WI38 (cell line): Measurements from ENCODE around the gene ZBED1.

Experiments used
- H3K4me3 ChIP-seq: 2 replicates; pipeline ENCODE4 v1.5.1; 2011; ENCODE audit warnings: low read depth, mild to moderate bottlenecking, control low read depth, low read length
- CTCF ChIP-seq: IDR thresholded peaks from 2 replicates; pipeline ENCODE4 v1.5.1; 2012; ENCODE audit warnings: low read depth, mild to moderate bottlenecking, control low read depth, low read length

ZBED1 gene

GRCh38 chrX:2516623-2517022 is 15.8 kb upstream of the ZBED1 start:
- no peak overlapping the region for H3K4me3 ChIP-seq
- TF ChIP-seq CTCF, result no peak

- no peak overlapping the region for H3K4me3 ChIP-seq
- TF ChIP-seq CTCF, result no peak
Measured at GRCh38 chrX:2514131-2514530, 13.4 kb upstream of the ZBED1 start.

GRCh38 chrX:2513121-2513664 is 12.4 kb upstream of the ZBED1 start:
- TF ChIP-seq CTCF, result no peak
- no peak overlapping the region for H3K4me3 ChIP-seq

GRCh38 chrX:2512501-2512900 is 11.7 kb upstream of the ZBED1 start:
- H3K4me3 ChIP-seq, result no peak overlapping the region
- no peak for TF ChIP-seq CTCF

GRCh38 chrX:2511326-2511725 is 10.6 kb upstream of the ZBED1 start:
- TF ChIP-seq CTCF, result no peak
- H3K4me3 ChIP-seq, result no peak overlapping the region

GRCh38 chrX:2508648-2509335 is 8.0 kb upstream of the ZBED1 start:
- no peak for TF ChIP-seq CTCF
- H3K4me3 ChIP-seq, result no peak overlapping the region

- no peak overlapping the region for H3K4me3 ChIP-seq
- no peak for TF ChIP-seq CTCF
Measured at GRCh38 chrX:2507904-2508627, 7.3 kb upstream of the ZBED1 start.
